IMR-90 (cell line): ENCODE measurements around the gene GADL1. TPM values are rescaled to one million over a fixed set of nuclear protein-coding genes. Genes with fewer than 3 reads are reported as not detected.

Experiments used
- ATAC-seq: fragments of 200-7000 bp; cut with Tn5 transposase; 2 replicates; pipeline ENCODE4 v1.9.1; 2020; ENCODE audit warnings: low read depth, mild to moderate bottlenecking, moderate library complexity
- BruUV-seq: library from RNA; stranded (reverse); fragments of 400-500 nt; replicated peaks from 2 replicates; lab custom pipeline; 2021; lab: Mats Ljungman, UMichigan
- CTCF ChIA-PET: fragments of 300-600 bp; formaldehyde crosslinking; extraction: SDS; loops from one replicate; lab custom pipeline; 2021; ENCODE audit warnings: antibody characterized with exemption; lab: Yijun Ruan, JAX
- POLR2A ChIA-PET: fragments of 300-600 bp; sonication (Branson Sonifier 250); formaldehyde crosslinking; loops from one replicate; lab custom pipeline; 2022; ENCODE audit warnings: antibody characterized with exemption; ENCODE audit not compliant: unreplicated experiment; lab: Charles Lee
- DNase-seq: peaks from one replicate; pipeline ENCODE4 v3.0.0; 2013
- H2AFZ ChIP-seq: replicated peaks from 2 replicates; pipeline ENCODE3; 2013; ENCODE audit warnings: low read length, mild to moderate bottlenecking; ENCODE audit not compliant: poor library complexity
- H2AK5ac ChIP-seq: 2 replicates; pipeline ENCODE4 v1.6.1; 2013; ENCODE audit warnings: low read depth, low read length, inconsistent platforms
- H2AK9ac ChIP-seq: replicated peaks from 2 replicates; pipeline ENCODE3; 2013; ENCODE audit warnings: mild to moderate bottlenecking, low read depth, low read length, moderate library complexity; ENCODE audit not compliant: poor library complexity
- H2BK120ac ChIP-seq: 2 replicates; pipeline ENCODE4 v1.6.1; 2013; ENCODE audit warnings: low read depth, low read length, inconsistent platforms
- H2BK15ac ChIP-seq: 3 replicates; pipeline ENCODE4 v1.6.1; 2013; ENCODE audit warnings: low read depth, low read length, inconsistent platforms
- H2BK20ac ChIP-seq: 2 replicates; pipeline ENCODE4 v1.6.1; 2013; ENCODE audit warnings: low read depth, mild to moderate bottlenecking, inconsistent platforms, low read length, moderate library complexity
- H2BK5ac ChIP-seq: 2 replicates; pipeline ENCODE4 v1.6.1; 2013; ENCODE audit warnings: mild to moderate bottlenecking, low read depth, low read length, inconsistent platforms; ENCODE audit not compliant: poor library complexity, severe bottlenecking
- H3K14ac ChIP-seq: replicated peaks from 2 replicates; pipeline ENCODE4 v1.6.1; 2013; ENCODE audit warnings: low read depth, low read length, inconsistent platforms
- H3K18ac ChIP-seq: 2 replicates; pipeline ENCODE4 v1.6.1; 2013; ENCODE audit warnings: low read depth, low read length, control low read depth
- H3K23ac ChIP-seq: 2 replicates; pipeline ENCODE4 v1.6.1; 2013; ENCODE audit warnings: low read depth, low read length, inconsistent platforms
- H3K27ac ChIP-seq: 2 replicates; pipeline ENCODE4 v1.5.1; 2013; ENCODE audit warnings: mild to moderate bottlenecking, control low read depth, low read length; ENCODE audit not compliant: insufficient read depth
- H3K27me3 ChIP-seq: 2 replicates; pipeline ENCODE4 v1.6.1; 2013; ENCODE audit warnings: low read length; ENCODE audit not compliant: control insufficient read depth, insufficient read depth
- H3K36me3 ChIP-seq: 2 replicates; pipeline ENCODE4 v1.6.1; 2013; ENCODE audit warnings: low read length, mixed read lengths; ENCODE audit not compliant: control insufficient read depth, insufficient read depth
- H3K4ac ChIP-seq: 2 replicates; pipeline ENCODE4 v1.6.1; 2013; ENCODE audit warnings: low read depth, low read length, inconsistent platforms
- H3K4me1 ChIP-seq: 2 replicates; pipeline ENCODE4 v1.6.1; 2013; ENCODE audit warnings: low read length, mixed read lengths; ENCODE audit not compliant: control insufficient read depth, insufficient read depth
- H3K4me2 ChIP-seq: 2 replicates; pipeline ENCODE4 v1.6.1; 2013; ENCODE audit warnings: low read depth, mild to moderate bottlenecking, control low read depth, low read length, moderate library complexity
- H3K4me3 ChIP-seq: 2 replicates; pipeline ENCODE4 v1.5.1; 2013; ENCODE audit warnings: low read depth, mild to moderate bottlenecking, control low read depth, low read length, moderate library complexity; ENCODE audit not compliant: insufficient read depth
- H3K56ac ChIP-seq: 2 replicates; pipeline ENCODE4 v1.6.1; 2013; ENCODE audit warnings: low read length, inconsistent platforms; ENCODE audit not compliant: insufficient read depth; ENCODE audit errors: extremely low read depth
- H3K79me1 ChIP-seq, 2 experiments: 2 replicates each; pipeline ENCODE4 v1.6.1; 2013; ENCODE audit warnings: low read length in 2 of 2, inconsistent platforms in 1 of 2, low read depth in 1 of 2
- H3K9ac ChIP-seq: 2 replicates; pipeline ENCODE4 v1.6.1; 2013; ENCODE audit warnings: low read depth, low read length, control low read depth
- H3K9me1 ChIP-seq: 2 replicates; pipeline ENCODE4 v1.6.1; 2013; ENCODE audit warnings: low read length, inconsistent platforms; ENCODE audit not compliant: insufficient read depth
- H3K9me3 ChIP-seq: 2 replicates; pipeline ENCODE4 v1.6.1; 2013; ENCODE audit warnings: low read length; ENCODE audit not compliant: control insufficient read depth, insufficient read depth
- H4K20me1 ChIP-seq: 2 replicates; pipeline ENCODE4 v1.6.1; 2013; ENCODE audit warnings: low read length, inconsistent platforms; ENCODE audit not compliant: insufficient read depth
- H4K5ac ChIP-seq: 2 replicates; pipeline ENCODE4 v1.6.1; 2013; ENCODE audit warnings: mild to moderate bottlenecking, low read depth, low read length, control low read depth
- H4K8ac ChIP-seq, 2 experiments: 2 replicates each; pipeline ENCODE4 v1.6.1; 2013; ENCODE audit warnings: low read depth in 2 of 2, low read length in 2 of 2, control low read depth in 1 of 2, inconsistent platforms in 1 of 2
- H4K91ac ChIP-seq: 2 replicates; pipeline ENCODE4 v1.6.1; 2013; ENCODE audit warnings: low read depth, low read length, inconsistent platforms; ENCODE audit not compliant: insufficient read depth
- BHLHE40 ChIP-seq: fragments of 150-350 bp; IDR thresholded peaks from 2 replicates; pipeline ENCODE4 v1.6.1; 2016; ENCODE audit warnings: mild to moderate bottlenecking, low read depth, low read length
- CEBPB ChIP-seq: IDR thresholded peaks from 2 replicates; pipeline ENCODE4 v1.6.1; 2012; ENCODE audit warnings: low read depth, low read length, improper control_type of control experiment
- CHD1 ChIP-seq: IDR thresholded peaks from 2 replicates; pipeline ENCODE4 v1.6.1; 2012; ENCODE audit warnings: low read depth, low read length, improper control_type of control experiment
- MAZ ChIP-seq: IDR thresholded peaks from 2 replicates; pipeline ENCODE4 v1.6.1; 2012; ENCODE audit warnings: low read depth, mild to moderate bottlenecking, low read length, improper control_type of control experiment, moderate library complexity, borderline replicate concordance
- MXI1 ChIP-seq: IDR thresholded peaks from 2 replicates; pipeline ENCODE4 v1.6.1; 2012; ENCODE audit warnings: low read depth, mild to moderate bottlenecking, low read length, moderate library complexity, borderline replicate concordance
- NFE2L2 ChIP-seq: fragments of 150-350 bp; IDR thresholded peaks from 2 replicates; pipeline ENCODE4 v1.6.1; 2016; ENCODE audit warnings: low read depth, mild to moderate bottlenecking, low read length
- POLR2A ChIP-seq: IDR thresholded peaks from 2 replicates; pipeline ENCODE4 v1.6.1; 2012; ENCODE audit warnings: mild to moderate bottlenecking, low read depth, low read length
- RAD21 ChIP-seq: IDR thresholded peaks from 2 replicates; pipeline ENCODE4 v1.6.1; 2012; ENCODE audit warnings: low read length, improper control_type of control experiment
- RFX5 ChIP-seq: IDR thresholded peaks from 2 replicates; pipeline ENCODE4 v1.8.0; 2012; ENCODE audit warnings: low read depth, mild to moderate bottlenecking, low read length, moderate library complexity
- SMC3 ChIP-seq: fragments of 150-350 bp; IDR thresholded peaks from 2 replicates; pipeline ENCODE4 v1.6.1; 2016; ENCODE audit warnings: low read depth, mild to moderate bottlenecking, antibody characterized with exemption, low read length, moderate library complexity
- WGBS, 2 experiments: methylation state at CpG; one replicate each; pipeline versions ENCODE4 v1.1.5 to v1.1.7; 2013; ENCODE audit warnings: missing lambda C conversion rate in 2 of 2; ENCODE audit not compliant: insufficient read length in 1 of 2; ENCODE audit errors: extremely low coverage in 2 of 2; 5-methylcytosine and 5-hydroxymethylcytosine counted together
- dilution Hi-C: fragments of 300-500 bp; cut with HindIII; formaldehyde crosslinking; loops from one replicate; pipeline ENCODE4 v1.14.3; 2018; ENCODE audit warnings: low sequenced_read_pairs; ENCODE audit not compliant: unreplicated experiment
- in situ Hi-C: fragments of 300-500 bp; cut with MboI; formaldehyde crosslinking; loops from 3 replicates; pipeline ENCODE4 v1.14.3; 2019; ENCODE audit warnings: low sequenced_read_pairs, inconsistent platforms, mixed read lengths
- intact Hi-C: fragments of 100-400 bp; cut with micrococcal nuclease; formaldehyde crosslinking; loops from 2 replicates; pipeline ENCODE4 v1.10.0; 2022
- polyA plus RNA-seq, 3 experiments: library from polyadenylated mRNA; depleted of rRNA; stranded (reverse); fragments of >200 nt; gene quantifications; 2 replicates each; pipeline ENCODE4 v1.2.3, GENCODE V29; 2012; ENCODE audit warnings: low replicate concordance in 1 of 3
- total RNA-seq: library from RNA; depleted of rRNA; stranded (reverse); fragments of >200 nt; gene quantifications from 2 replicates; pipeline ENCODE4 v1.2.3, GENCODE V29; 2012
- TF ChIP-seq, protein P1 (sequence below): fragments of 150-350 bp; IDR thresholded peaks from 2 replicates; pipeline ENCODE4 v1.6.1; 2016; ENCODE audit warnings: low read depth, mild to moderate bottlenecking, low read length, moderate library complexity, borderline replicate concordance
- TF ChIP-seq, protein P2 (sequence below): conservative IDR thresholded peaks from 2 replicates; pipeline ENCODE4 v1.5.1; 2012; ENCODE audit warnings: mild to moderate bottlenecking, low read depth, low read length, improper control_type of control experiment

Gene GADL1
- total and polyA plus RNA-seq, 2 of the 4 experiments (the other 2 are of a cell fraction): not detected

DNA sequence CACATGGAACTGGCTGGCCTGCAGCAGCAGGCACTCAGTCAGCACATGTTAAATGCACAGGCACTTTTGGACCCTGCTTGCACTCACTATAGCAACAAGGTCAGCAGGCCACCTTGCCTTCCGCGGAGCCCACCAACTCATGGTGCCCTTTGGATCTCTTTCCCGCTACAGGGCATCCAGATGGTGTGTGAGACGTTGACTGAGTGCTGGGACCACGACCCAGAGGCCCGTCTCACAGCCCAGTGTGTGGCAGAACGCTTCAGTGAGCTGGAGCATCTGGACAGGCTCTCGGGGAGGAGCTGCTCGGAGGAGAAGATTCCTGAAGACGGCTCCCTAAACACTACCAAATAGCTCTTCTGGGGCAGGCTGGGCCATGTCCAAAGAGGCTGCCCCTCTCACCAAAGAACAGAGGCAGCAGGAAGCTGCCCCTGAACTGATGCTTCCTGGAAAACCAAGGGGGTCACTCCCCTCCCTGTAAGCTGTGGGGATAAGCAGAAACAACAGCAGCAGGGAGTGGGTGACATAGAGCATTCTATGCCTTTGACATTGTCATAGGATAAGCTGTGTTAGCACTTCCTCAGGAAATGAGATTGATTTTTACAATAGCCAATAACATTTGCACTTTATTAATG is 203.1 kb downstream of the GADL1 start (continued):
- TF ChIP-seq, protein P1, sequence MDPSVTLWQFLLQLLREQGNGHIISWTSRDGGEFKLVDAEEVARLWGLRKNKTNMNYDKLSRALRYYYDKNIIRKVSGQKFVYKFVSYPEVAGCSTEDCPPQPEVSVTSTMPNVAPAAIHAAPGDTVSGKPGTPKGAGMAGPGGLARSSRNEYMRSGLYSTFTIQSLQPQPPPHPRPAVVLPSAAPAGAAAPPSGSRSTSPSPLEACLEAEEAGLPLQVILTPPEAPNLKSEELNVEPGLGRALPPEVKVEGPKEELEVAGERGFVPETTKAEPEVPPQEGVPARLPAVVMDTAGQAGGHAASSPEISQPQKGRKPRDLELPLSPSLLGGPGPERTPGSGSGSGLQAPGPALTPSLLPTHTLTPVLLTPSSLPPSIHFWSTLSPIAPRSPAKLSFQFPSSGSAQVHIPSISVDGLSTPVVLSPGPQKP: no peak
- no peak for TF ChIP-seq RAD21

DNA sequence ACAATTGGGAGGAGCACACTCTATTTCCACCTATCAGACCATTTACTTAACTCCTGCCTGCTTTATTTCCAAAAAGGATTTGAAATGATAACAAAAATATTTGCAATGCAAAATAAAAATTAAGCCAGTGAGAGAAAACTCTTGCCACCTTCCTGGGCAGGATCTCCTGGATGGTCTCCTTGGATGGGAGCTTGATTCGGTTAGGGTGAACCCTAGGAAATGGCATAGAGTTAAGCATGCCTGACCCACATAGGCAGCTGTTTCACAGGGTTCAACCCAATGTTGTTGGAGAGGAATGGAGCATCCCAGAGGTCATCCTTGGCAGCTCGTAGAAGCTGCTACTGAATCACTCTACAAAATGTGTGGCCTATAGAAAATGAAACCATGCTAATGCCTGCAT is 204.3 kb downstream of the GADL1 start:
- no peak overlapping the region for H2AFZ ChIP-seq
- no peak overlapping the region for H4K8ac ChIP-seq
- no peak overlapping the region for H3K4me2 ChIP-seq
- no peak overlapping the region for H2BK120ac ChIP-seq
- no peak overlapping the region for H3K14ac ChIP-seq
- intact Hi-C loops (loop anchor here (5.0 kb wide), 3 partner anchors 62 to 368 kb away; no protein-coding TSS in a partner anchor), dilution Hi-C loops (no loop called here), in situ Hi-C loops (loop anchor here (10.0 kb wide), 1 partner anchor 655 kb away; no protein-coding TSS in a partner anchor)
- no peak overlapping the region for H2BK20ac ChIP-seq
- H3K18ac ChIP-seq: no peak overlapping the region
- H3K4me3 ChIP-seq: no peak overlapping the region
- WGBS, 2 experiments: no CpG with 5 or more reads among the region's 2 CpGs
- no peak overlapping the region for H4K5ac ChIP-seq
- H3K4me1 ChIP-seq: peaks cover 10% of the 10 kb centered on the region
- H3K56ac ChIP-seq: no peak overlapping the region
- no peaks in the 10 kb centered on the region for H3K9me3 ChIP-seq
- H2AK5ac ChIP-seq: 0 out of 2 replicates have a peak overlapping the region, but pooled peaks have one; percentile 38
- H3K9me1 ChIP-seq: peaks cover 11% of the 10 kb centered on the region
- ATAC-seq (no peak), DNase-seq (no peak)
- POLR2A ChIA-PET: no interaction called here
- H3K23ac ChIP-seq: peak overlapping the region; percentile 35; the same call in 1 of the 2 replicates
- no peak overlapping the region for H2BK5ac ChIP-seq
- CTCF ChIA-PET: no interaction called here
- no peaks in the 10 kb centered on the region for H3K27me3 ChIP-seq
- no TSS peak for BruUV-seq
- H3K36me3 ChIP-seq: peaks cover 25% of the 10 kb centered on the region
- no peak overlapping the region for H3K9ac ChIP-seq
- no peak overlapping the region for H3K27ac ChIP-seq
- H3K4ac ChIP-seq: no peak overlapping the region
- H3K79me1 ChIP-seq: peaks cover 7 to 31% of the 10 kb centered on the region in 2 experiments; a peak in 2 of 4 replicates
- H2BK15ac ChIP-seq: no peak overlapping the region
- no peak overlapping the region for H2AK9ac ChIP-seq
- no peaks in the 10 kb centered on the region for H4K20me1 ChIP-seq
- no peak overlapping the region for H4K91ac ChIP-seq
- TF ChIP-seq RAD21 (no peak), CEBPB (no peak), POLR2A (no peak), BHLHE40 (no peak), SMC3 (no peak), RFX5 (no peak), MAZ (no peak), MXI1 (no peak), CHD1 (no peak), NFE2L2 (no peak)
- TF ChIP-seq, protein P2, sequence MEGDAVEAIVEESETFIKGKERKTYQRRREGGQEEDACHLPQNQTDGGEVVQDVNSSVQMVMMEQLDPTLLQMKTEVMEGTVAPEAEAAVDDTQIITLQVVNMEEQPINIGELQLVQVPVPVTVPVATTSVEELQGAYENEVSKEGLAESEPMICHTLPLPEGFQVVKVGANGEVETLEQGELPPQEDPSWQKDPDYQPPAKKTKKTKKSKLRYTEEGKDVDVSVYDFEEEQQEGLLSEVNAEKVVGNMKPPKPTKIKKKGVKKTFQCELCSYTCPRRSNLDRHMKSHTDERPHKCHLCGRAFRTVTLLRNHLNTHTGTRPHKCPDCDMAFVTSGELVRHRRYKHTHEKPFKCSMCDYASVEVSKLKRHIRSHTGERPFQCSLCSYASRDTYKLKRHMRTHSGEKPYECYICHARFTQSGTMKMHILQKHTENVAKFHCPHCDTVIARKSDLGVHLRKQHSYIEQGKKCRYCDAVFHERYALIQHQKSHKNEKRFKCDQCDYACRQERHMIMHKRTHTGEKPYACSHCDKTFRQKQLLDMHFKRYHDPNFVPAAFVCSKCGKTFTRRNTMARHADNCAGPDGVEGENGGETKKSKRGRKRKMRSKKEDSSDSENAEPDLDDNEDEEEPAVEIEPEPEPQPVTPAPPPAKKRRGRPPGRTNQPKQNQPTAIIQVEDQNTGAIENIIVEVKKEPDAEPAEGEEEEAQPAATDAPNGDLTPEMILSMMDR: no peak
- TF ChIP-seq, protein P1: no peak
